Keratinocyte (primary cell): ENCODE data around the gene ZBTB24. TPM values are rescaled to one million over a fixed set of nuclear protein-coding genes. Genes with fewer than 3 reads are reported as not detected.

Experiments used
- DNase-seq: peaks from one replicate; pipeline ENCODE4 v3.0.0-alpha.2; 2011; ENCODE audit warnings: low read depth, missing footprints, low spot score
- FAIRE-seq: peaks from 2 replicates; lab custom pipeline; 2011; peaks lifted over from hg19 to GRCh38; lab: Jason Lieb, UNC
- H2AFZ ChIP-seq: 2 replicates; pipeline ENCODE4 v1.6.0; 2012; ENCODE audit warnings: low read length, control low read depth, inconsistent platforms; ENCODE audit not compliant: control insufficient read depth
- H3K27ac ChIP-seq: 2 replicates; pipeline ENCODE4 v1.5.1; 2011; ENCODE audit warnings: low read length; ENCODE audit not compliant: control insufficient read depth, insufficient read depth
- H3K27me3 ChIP-seq: 3 replicates; pipeline ENCODE4 v1.6.0; 2011; ENCODE audit warnings: low read length; ENCODE audit not compliant: control insufficient read depth, insufficient read depth; ENCODE audit errors: extremely low read depth
- H3K36me3 ChIP-seq, 2 experiments: 2 replicates in 1 of 2; 3 replicates in 1 of 2; pipeline ENCODE4 v1.5.1; 2011; ENCODE audit warnings: low read length in 2 of 2, mild to moderate bottlenecking in 1 of 2; ENCODE audit not compliant: control insufficient read depth in 2 of 2, insufficient read depth in 2 of 2; ENCODE audit errors: extremely low read depth in 1 of 2
- H3K4me1 ChIP-seq: 3 replicates; pipeline ENCODE4 v1.5.1; 2011; ENCODE audit warnings: low read length; ENCODE audit not compliant: control insufficient read depth, insufficient read depth; ENCODE audit errors: extremely low read depth
- H3K4me2 ChIP-seq: 3 replicates; pipeline ENCODE4 v1.6.0; 2011; ENCODE audit warnings: low read depth, low read length; ENCODE audit not compliant: control insufficient read depth, insufficient read depth; ENCODE audit errors: extremely low read depth
- H3K4me3 ChIP-seq, 3 experiments: fragments of 200-600 bp in 1 of 3; sonication (generic) in 1 of 3; 2 replicates in 2 of 3; 3 replicates in 1 of 3; pipeline ENCODE4 v1.5.1; 2011 to 2016; ENCODE audit warnings: low read length in 3 of 3, mild to moderate bottlenecking in 3 of 3, control low read depth in 2 of 3, inconsistent platforms in 1 of 3, low read depth in 1 of 3, mixed read lengths in 1 of 3, mixed run types in 1 of 3, moderate library complexity in 1 of 3; ENCODE audit not compliant: control insufficient read depth in 2 of 3, insufficient read depth in 2 of 3; ENCODE audit errors: extremely low read depth in 1 of 3
- H3K79me2 ChIP-seq: 2 replicates; pipeline ENCODE4 v1.6.0; 2012; ENCODE audit warnings: low read length; ENCODE audit not compliant: control insufficient read depth, insufficient read depth
- H3K9ac ChIP-seq: 3 replicates; pipeline ENCODE4 v1.6.0; 2011; ENCODE audit warnings: low read length; ENCODE audit not compliant: control insufficient read depth, insufficient read depth; ENCODE audit errors: extremely low read depth
- H3K9me1 ChIP-seq: 3 replicates; pipeline ENCODE4 v1.6.0; 2011; ENCODE audit warnings: low read length; ENCODE audit not compliant: control insufficient read depth, insufficient read depth; ENCODE audit errors: extremely low read depth
- H3K9me3 ChIP-seq: 2 replicates; pipeline ENCODE4 v1.5.1; 2012; ENCODE audit warnings: low read depth, low read length; ENCODE audit not compliant: control insufficient read depth
- H4K20me1 ChIP-seq: 3 replicates; pipeline ENCODE4 v1.6.0; 2011; ENCODE audit warnings: low read length; ENCODE audit not compliant: control insufficient read depth, insufficient read depth; ENCODE audit errors: extremely low read depth
- EZH2 ChIP-seq: IDR thresholded peaks from one replicate; pipeline ENCODE4 v1.6.1; 2012; ENCODE audit warnings: inconsistent platforms, mild to moderate bottlenecking, low read length, moderate library complexity
- dilution Hi-C: fragments of 300-500 bp; cut with MboI; formaldehyde crosslinking; loops from one replicate; pipeline ENCODE4 v1.7.0; 2020; ENCODE audit warnings: low sequenced_read_pairs; ENCODE audit not compliant: extremely low pct_ligation_motif_present
- polyA plus RNA-seq, 5 experiments: library from polyadenylated mRNA; depleted of rRNA in 3 of 5; stranded (reverse) in 3 of 5; stranded (forward) in 1 of 5; unstranded in 1 of 5; fragments of >200 nt; gene quantifications; 1 replicate in 1 of 5; 2 replicates in 3 of 5; 3 replicates in 1 of 5; pipeline versions ENCODE4 v1.2.1 to v1.2.3, GENCODE V29; 2011 to 2012; ENCODE audit warnings: missing spikeins in 2 of 5, low read depth in 1 of 5, low replicate concordance in 1 of 5
- TF ChIP-seq, protein P1 (sequence below), 3 experiments: IDR thresholded peaks in 1 of 3; conservative IDR thresholded peaks in 1 of 3; optimal IDR thresholded peaks in 1 of 3; 2 replicates in 2 of 3; 3 replicates in 1 of 3; pipeline versions ENCODE3 to v1.5.1; 2011; ENCODE audit warnings: low read length in 3 of 3, mild to moderate bottlenecking in 3 of 3, moderate library complexity in 2 of 3, control low read depth in 1 of 3, inconsistent platforms in 1 of 3; ENCODE audit not compliant: insufficient read depth in 2 of 3; ENCODE audit errors: extremely low read depth in 1 of 3

Gene ZBTB24
- polyA plus RNA-seq, 1 donor (not counting 4 experiments of a cell fraction or from before 2014, with no cell fraction given): 4.6 TPM

GRCh38 chr6:109429496-109429895 lies 53.5 kb downstream of the ZBTB24 start:
- Histone ChIP-seq H3K79me2 (no peaks in the 10 kb centered on the region), H3K36me3 (no peaks in the 10 kb centered on the region), H3K9ac (no peak overlapping the region), H3K4me1 (peaks cover 14% of the 10 kb centered on the region), H3K9me1 (no peaks in the 10 kb centered on the region), H3K27ac (no peak overlapping the region), H3K9me3 (no peaks in the 10 kb centered on the region), H4K20me1 (no peaks in the 10 kb centered on the region), H3K4me2 (no peak overlapping the region), H3K27me3 (no peaks in the 10 kb centered on the region), H2AFZ (no peak overlapping the region), H3K4me3 (no peak overlapping the region)
- DNase-seq: no peak
- FAIRE-seq: no peak
- TF ChIP-seq, protein P1, sequence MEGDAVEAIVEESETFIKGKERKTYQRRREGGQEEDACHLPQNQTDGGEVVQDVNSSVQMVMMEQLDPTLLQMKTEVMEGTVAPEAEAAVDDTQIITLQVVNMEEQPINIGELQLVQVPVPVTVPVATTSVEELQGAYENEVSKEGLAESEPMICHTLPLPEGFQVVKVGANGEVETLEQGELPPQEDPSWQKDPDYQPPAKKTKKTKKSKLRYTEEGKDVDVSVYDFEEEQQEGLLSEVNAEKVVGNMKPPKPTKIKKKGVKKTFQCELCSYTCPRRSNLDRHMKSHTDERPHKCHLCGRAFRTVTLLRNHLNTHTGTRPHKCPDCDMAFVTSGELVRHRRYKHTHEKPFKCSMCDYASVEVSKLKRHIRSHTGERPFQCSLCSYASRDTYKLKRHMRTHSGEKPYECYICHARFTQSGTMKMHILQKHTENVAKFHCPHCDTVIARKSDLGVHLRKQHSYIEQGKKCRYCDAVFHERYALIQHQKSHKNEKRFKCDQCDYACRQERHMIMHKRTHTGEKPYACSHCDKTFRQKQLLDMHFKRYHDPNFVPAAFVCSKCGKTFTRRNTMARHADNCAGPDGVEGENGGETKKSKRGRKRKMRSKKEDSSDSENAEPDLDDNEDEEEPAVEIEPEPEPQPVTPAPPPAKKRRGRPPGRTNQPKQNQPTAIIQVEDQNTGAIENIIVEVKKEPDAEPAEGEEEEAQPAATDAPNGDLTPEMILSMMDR (optimal IDR thresholded peaks at IDR 0.05 in 1 of 3, IDR thresholded peaks at IDR 0.05 in 1 of 3, conservative IDR thresholded peaks at IDR 0.05 in 1 of 3; ENCODE audit: extremely low read depth in 1 of 3, insufficient read depth in 2 of 3, low read length in 3 of 3): no peak
- TF ChIP-seq EZH2: no peak
- dilution Hi-C loops: no loop called here

DNA sequence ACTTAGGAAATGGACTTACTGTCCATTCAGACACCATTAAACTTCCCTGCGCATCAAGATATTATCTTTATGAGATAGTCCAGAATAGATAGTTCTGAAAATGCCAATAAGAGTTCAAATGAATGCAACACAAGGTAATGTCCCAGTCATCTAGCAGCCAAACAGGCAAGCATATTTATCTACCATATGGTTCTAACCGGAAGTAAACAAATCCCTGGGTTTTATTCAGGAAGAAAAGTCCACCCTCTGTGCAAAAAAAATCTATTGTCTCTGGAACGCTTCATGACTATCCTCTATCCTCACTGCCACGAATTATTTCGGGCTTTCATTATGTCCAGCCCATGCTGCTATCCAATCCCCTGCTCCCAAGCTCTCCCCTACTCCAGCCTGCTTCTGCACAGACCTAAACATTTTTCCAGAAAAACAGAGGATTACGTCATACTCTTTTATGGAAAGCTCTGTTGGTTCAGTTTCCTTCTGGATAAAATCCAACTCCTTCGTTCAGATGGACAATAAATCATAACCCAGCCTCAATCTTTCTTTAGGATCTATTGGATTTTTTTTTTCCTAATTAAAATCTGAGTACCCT lies 54.0 kb downstream of the ZBTB24 start:
- dilution Hi-C loops: no loop called here
- H3K36me3 ChIP-seq: no peaks in the 10 kb centered on the region
- no peak overlapping the region for H3K9ac ChIP-seq
- DNase-seq (no peak), FAIRE-seq (no peak)
- no peaks in the 10 kb centered on the region for H4K20me1 ChIP-seq
- H3K4me1 ChIP-seq: peaks cover 19% of the 10 kb centered on the region
- H3K4me2 ChIP-seq: no peak overlapping the region
- TF ChIP-seq EZH2: no peak
- TF ChIP-seq, protein P1 (optimal IDR thresholded peaks at IDR 0.05 in 1 of 3, IDR thresholded peaks at IDR 0.05 in 1 of 3, conservative IDR thresholded peaks at IDR 0.05 in 1 of 3; ENCODE audit: extremely low read depth in 1 of 3, insufficient read depth in 2 of 3, low read length in 3 of 3): no peak
- no peaks in the 10 kb centered on the region for H3K9me3 ChIP-seq
- H3K27me3 ChIP-seq: no peaks in the 10 kb centered on the region
- no peaks in the 10 kb centered on the region for H3K9me1 ChIP-seq
- no peak overlapping the region for H3K27ac ChIP-seq
- no peaks in the 10 kb centered on the region for H3K79me2 ChIP-seq
- H3K4me3 ChIP-seq: no peak overlapping the region
- no peak overlapping the region for H2AFZ ChIP-seq
